ENCODE data around the gene KRTAP2-4.

GRCh38 chr17:41042953-41043352 is 22.7 kb downstream of the KRTAP2-4 start:
- TF ChIP-seq, protein P1, sequence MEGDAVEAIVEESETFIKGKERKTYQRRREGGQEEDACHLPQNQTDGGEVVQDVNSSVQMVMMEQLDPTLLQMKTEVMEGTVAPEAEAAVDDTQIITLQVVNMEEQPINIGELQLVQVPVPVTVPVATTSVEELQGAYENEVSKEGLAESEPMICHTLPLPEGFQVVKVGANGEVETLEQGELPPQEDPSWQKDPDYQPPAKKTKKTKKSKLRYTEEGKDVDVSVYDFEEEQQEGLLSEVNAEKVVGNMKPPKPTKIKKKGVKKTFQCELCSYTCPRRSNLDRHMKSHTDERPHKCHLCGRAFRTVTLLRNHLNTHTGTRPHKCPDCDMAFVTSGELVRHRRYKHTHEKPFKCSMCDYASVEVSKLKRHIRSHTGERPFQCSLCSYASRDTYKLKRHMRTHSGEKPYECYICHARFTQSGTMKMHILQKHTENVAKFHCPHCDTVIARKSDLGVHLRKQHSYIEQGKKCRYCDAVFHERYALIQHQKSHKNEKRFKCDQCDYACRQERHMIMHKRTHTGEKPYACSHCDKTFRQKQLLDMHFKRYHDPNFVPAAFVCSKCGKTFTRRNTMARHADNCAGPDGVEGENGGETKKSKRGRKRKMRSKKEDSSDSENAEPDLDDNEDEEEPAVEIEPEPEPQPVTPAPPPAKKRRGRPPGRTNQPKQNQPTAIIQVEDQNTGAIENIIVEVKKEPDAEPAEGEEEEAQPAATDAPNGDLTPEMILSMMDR (IDR thresholded peaks at IDR 0.05; ENCODE audit: low read depth, low read length, poor library complexity, severe bottlenecking): no peak
- no peak for TF ChIP-seq EZH2phosphoT487 (IDR thresholded peaks at IDR 0.05; ENCODE audit: borderline replicate concordance, low read length)
